C4-2B (cell line): ENCODE data around the gene EFNA5.

Experiments
- ZFX ChIP-seq: fragments of 450-650 bp; IDR thresholded peaks from 2 replicates; pipeline ENCODE4 v1.6.1; 2017
- TF ChIP-seq, protein P1 (sequence below): fragments of 450-650 bp; conservative IDR thresholded peaks from 2 replicates; pipeline ENCODE4 v1.5.1; 2017; ENCODE audit warnings: mild to moderate bottlenecking

DNA sequence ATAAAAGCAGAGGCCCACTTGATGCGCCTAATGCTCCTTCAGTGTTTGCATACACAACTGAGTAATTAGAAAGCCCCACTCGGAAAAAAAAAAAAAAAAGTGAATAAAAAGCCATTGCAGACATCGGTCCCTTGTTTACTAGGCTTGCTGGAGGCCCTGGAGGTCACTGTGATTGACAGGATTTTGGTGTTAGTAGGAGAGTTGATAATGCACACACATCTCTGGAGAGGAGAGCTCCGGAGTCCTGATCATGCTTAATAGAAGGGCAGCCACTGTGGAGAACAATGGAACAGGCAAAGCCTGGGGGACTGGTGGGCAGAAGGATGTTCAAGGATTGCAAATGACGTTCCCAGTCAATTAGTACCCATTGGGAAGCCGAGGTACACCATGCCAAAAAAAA, 152.5 kb downstream of the EFNA5 start:
- TF ChIP-seq, protein P1, sequence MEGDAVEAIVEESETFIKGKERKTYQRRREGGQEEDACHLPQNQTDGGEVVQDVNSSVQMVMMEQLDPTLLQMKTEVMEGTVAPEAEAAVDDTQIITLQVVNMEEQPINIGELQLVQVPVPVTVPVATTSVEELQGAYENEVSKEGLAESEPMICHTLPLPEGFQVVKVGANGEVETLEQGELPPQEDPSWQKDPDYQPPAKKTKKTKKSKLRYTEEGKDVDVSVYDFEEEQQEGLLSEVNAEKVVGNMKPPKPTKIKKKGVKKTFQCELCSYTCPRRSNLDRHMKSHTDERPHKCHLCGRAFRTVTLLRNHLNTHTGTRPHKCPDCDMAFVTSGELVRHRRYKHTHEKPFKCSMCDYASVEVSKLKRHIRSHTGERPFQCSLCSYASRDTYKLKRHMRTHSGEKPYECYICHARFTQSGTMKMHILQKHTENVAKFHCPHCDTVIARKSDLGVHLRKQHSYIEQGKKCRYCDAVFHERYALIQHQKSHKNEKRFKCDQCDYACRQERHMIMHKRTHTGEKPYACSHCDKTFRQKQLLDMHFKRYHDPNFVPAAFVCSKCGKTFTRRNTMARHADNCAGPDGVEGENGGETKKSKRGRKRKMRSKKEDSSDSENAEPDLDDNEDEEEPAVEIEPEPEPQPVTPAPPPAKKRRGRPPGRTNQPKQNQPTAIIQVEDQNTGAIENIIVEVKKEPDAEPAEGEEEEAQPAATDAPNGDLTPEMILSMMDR: no peak
- no peak for TF ChIP-seq ZFX
